HG02870 (cell line): ENCODE data around the gene NHERF1.

ENCODE experiments used
- ATAC-seq: cut with Tn5 transposase; IDR thresholded peaks from one replicate; pipeline ENCODE4 v1.9.1; 2021; ENCODE audit warnings: mild to moderate bottlenecking, moderate library complexity; ENCODE audit not compliant: unreplicated experiment

Gene NHERF1

DNA sequence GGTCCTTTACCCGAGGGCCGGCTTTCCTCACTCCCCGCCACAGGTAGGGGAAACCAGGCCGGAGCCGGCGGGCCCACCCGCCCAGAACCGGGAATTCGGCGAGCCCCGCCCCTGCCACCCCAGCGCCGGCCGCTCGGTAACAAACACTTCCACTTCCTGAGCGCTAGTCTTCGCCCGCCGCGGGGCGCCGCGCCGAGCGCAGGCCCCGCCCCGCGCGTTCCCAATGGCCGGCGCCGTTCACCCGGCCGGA lies 224 bp upstream of the NHERF1 start:
- no peak for ATAC-seq

DNA sequence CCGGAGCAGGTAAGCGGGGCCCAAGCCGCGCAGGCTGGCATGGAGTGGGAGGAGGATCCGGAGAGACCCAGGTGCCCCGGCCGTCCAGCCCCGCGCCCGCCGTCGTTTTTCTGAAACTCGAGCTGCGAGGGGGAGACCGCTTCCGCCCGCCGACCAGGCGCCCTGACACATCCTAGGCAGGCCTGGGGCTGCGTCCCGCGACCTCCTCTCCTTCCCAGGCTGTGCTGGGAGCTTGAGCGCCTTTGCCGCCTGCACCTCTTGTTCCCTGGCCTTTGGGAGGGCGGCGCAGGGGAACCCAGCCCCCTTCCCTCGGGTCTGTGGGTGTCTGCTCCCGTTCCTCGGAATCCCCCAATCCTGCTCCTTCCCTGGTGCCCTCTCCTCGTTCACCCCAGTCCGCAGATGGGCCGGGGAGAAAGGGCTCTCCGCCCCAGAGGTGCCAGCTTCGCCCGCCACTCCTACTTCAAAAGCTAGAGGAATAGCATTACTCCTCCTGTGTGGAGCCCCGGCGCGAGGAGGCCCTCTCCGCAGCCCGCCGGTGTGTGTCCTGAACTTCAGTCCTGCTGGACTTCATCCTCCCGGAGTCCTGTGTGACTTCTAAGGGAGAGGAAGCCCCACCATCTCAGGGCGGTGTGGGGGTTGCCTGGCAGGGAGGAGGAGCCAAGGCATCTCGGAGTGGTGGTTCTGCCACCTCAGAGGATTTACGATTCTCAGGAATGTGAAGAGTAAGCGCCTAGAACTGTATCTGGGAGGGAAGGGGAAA lies 1.0 kb downstream of the NHERF1 start:
- ATAC-seq = no peak

DNA sequence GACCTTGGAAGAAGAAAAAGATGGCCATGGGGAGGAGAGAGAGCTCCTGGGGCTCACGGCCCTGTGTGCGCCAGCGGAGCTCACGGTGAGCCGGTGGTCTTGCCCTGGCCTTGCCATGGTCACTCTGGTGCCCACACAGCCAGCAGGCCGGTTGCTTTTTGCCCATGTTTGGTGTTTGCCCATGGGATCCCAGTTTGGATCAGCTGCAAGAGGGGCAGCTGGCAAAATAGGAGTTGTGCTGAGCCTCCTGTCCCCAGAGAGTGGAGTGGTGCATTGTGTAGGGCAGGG lies 1.6 kb downstream of the NHERF1 start:
- no peak for ATAC-seq

DNA sequence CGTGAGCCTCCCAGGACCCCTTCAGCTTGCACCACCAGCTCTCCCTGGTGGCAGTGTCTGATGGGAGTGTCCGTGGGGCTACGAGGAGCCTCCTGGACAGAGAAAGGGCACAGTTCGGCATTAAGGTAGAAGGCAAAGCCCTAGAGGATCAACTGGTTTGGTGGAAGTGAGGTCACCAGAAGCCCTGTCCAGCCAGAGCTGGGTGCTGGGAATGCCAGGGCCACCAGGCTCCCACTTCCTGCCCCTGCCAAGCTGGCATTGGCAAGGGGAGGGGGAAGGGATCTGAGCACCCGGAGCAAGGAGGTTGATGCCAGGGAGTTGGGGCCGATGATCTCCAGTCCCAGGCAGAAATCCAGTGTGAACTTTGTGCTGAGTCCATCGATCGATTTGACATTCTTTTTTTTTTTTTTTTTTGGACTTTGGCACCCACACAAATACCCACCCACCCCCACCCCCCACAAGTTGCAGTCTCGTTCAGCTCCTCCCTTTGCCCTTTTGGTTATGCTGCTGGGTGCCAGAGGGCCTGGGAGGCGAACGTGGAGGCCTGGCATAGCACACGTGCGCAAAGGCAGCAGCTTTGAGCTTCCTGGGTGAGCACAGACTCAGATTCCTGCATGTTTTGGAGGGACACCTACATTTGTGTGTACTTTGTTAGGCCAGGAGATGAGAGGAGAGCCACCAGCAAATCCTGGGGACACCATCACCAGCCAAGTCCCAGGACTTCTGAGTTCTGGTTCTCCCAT lies 2.1 kb downstream of the NHERF1 start:
- ATAC-seq = no peak

DNA sequence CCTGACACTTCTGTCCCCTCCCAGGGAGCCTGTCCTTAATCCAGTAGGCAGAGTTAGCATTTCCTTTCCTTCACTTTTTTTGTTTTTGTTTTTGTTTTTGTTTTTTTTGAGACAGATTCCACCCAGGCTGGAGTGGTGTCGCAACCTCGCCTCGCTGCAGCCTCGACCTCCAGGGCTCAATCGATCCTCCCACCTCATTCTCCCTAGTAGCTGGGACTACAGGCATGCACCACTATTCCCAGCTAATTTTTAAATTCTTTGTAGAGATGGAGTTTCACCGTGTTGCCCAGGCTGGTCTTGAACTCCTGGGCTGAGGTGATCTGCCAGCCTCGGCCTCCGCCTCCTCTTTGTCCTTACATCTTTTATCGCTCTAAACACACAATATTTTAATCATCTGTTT lies 4.0 kb downstream of the NHERF1 start:
- ATAC-seq = no peak

DNA sequence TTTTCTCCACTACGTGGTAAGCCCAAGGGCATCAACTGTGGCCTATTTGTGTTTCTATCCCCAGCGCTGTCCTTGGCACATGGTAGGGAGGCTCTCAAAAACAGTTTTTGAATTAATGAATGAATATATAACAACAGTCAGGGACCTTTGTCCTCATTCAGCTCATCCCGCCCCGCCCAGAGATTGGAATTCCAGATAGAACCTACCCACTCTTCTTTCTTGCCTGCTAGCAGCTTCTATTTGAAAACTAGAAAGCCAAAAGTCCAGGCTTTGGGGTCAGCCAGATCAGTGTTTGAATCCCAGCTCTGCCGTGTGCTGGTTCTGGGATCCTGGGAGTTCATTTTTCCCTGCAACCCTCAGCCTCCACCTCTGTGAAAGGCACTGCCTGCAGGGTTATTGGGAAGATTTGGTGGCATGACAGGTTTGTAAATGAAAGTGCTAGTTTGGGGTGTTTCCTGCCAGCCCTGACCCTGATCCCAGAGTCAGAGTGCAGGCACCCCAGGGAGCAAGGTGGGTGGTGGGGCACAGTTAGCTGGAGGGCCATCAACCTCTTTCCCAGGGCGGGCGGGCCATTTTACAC lies 4.5 kb downstream of the NHERF1 start:
- no peak for ATAC-seq

DNA sequence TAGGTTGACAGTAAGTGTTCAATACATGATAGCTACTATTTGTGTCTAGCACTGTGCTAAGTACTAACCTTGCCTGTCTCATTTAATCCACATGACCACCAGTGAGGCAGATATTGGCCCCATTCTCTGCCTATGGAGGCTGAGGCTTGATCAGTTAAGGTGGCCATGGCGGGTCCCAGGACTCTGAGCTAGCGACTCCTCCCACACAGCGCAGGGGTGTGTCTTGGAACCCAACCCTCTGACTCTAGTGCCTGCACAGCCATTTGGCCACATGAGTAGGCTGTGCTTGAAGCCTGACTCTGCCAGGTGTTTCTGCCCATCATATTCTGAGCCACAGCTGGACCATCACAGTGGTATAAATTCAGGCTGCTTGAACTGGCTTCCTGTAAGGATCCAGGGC lies 6.4 kb downstream of the NHERF1 start:
- ATAC-seq = no peak

DNA sequence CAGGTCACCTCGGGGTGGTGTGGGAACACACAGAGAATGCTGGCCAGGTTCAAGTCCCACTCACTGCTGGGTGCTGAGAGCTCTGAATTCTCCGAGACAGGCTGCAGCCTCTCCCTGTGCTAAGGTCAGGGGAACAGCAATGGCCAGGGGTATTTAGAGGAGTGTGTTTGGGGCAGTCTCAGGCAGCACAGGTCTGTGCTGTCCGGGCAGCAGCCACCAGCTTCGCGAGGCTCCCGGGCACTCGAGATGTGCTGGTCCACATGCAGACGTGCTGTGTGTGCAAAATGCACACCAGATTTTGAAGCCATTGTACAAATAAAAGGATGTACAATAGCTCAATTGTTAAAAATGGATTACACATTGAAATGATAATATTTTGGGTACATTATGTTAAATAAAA lies 7.1 kb downstream of the NHERF1 start:
- ATAC-seq = no peak

DNA sequence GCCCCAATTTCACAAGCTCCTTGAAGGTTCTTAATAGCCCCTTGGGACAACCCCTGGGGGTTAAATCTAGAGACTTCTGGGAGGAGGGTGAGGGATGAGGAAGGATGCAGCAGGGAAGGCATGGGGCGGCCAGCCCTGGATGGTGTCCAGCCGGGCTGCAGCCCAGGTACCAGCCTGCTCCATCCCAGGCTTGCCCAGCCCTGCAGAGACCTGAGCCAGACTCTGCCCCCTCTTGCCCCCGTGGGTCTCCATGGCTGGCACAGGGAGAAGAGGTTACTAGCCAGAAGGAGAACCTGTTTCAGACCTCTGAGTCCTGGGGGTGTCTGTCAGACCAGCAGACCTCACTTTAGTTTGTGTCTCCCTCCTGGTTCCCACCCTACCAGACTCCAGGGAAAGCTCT lies 8.5 kb downstream of the NHERF1 start:
- ATAC-seq = no peak

DNA sequence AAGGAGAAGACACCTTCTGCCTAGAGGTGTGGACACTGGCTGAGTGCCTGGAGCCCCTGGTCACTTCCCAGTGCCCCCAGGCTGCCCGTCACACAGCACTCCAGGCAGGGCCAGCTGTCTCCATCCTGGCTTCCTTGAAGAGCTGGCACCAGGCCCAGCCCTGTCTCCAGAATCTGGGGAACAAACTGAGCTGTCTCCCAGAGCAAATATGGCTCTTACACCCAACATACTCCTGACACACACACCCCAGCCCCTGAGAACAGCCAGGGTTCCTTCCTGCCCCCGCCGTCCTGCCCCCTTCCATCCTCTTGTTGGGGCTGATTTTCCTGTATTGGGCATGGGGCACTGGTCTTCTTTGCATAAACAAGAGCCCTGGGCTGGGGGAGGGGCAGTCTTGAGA lies 9.1 kb downstream of the NHERF1 start:
- no peak for ATAC-seq

DNA sequence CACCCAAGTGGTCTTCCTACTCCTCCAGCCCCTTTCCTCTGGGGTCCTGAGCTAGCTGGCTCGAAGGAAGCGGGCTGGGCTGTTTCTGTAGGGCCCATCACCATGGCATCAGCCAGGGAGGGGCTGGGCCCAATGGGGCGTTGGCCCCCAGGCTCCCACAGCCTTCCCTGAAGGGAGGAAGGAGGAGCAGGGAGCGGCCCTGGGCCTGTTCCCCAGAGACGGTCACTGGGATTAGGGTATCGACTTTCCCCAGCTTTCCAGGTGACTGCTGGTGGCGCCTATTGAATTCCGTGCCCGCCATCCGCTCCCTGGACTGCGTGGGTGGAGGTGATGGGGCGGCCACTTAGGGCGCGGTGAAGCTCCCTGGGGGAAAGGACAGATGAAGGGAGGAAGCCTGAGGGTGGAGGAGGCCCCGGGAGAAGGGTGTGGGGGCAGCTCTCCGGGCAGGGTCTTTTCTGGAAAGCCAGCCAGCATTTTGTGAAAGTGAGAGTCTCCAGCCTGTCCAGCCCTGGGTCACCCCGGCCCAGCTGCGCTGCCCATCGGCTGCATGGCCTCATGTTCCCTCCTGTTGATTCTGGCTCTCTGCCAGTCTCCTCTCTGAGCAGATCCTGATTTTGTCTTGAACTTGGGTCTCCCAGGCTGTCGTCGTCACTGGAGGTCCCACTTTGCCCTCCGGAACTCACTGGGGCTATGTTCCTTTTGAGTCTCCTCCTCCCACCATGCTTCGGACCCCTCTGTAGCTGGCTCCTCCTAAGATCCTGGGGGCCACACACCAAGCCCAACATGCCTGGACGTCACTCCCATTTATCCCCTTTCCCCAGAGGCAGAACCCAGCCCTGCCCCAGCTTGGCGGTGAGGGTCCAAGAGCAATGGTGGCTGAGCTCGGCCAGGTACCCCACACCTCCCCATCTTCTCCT lies 9.8 kb downstream of the NHERF1 start:
- no peak for ATAC-seq

DNA sequence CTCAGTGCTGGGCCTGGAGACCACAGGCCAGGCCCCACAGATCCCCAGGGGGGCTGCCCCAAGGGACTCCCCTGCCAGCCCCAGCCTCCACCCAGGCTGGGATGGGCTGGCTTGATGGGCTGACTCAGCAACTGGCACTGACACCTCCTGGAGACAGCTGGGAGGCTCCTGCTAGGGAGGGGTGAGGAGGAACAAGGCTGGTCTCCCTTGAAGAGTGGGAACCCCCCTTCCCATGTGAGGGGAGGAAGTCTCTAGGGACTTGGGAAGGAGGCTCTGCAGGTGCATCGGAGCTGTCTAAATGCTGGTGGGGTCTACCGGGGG lies 10.4 kb downstream of the NHERF1 start:
- no peak for ATAC-seq

DNA sequence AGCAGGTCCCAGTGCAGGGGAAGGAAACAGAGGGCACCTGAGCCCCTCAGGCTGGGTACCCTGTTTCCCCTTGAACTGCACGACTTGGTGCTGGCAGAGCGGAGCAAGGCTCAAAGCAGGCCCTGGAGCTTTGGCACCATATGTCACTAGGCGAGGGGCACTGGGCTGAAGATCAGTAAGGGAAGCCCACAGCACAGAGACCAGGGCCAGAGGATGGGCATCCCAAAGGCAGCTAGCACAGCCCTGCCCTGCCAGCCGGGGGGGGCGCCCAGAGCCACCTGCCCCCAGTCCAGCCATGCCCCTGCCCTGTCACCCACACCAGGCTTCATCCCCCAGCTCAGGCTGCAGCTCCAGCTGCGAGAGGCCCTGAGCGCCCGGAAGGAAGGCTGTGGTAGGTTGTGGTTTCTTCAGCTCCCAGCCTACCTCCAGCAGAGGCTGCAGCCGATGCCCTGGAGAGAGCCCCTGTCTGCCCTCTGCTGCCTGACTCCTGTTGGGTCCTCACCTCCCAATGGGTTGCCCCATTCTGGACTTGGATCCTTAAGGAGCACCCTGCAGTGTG lies 10.9 kb downstream of the NHERF1 start:
- no peak for ATAC-seq

DNA sequence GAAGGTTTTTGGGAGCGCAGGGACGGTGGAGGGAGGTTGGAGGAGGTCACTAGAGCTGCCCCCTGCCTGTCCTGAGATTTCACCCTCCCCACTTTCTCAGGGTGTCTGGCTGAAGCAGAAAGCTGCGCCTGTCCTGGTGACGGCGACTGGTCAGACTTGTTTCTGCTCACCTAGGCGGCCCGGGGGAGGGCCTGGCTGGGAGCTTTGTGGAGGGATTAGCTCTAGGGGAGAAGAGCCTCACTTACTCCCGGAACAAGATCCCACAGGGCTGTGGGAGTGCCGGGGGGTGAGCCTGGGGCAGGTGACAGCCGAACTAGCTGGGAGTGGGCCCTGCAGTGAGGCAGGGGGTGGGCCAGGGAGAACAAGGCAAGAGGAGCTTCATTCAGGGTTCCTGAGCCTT lies 11.5 kb downstream of the NHERF1 start:
- ATAC-seq = no peak

DNA sequence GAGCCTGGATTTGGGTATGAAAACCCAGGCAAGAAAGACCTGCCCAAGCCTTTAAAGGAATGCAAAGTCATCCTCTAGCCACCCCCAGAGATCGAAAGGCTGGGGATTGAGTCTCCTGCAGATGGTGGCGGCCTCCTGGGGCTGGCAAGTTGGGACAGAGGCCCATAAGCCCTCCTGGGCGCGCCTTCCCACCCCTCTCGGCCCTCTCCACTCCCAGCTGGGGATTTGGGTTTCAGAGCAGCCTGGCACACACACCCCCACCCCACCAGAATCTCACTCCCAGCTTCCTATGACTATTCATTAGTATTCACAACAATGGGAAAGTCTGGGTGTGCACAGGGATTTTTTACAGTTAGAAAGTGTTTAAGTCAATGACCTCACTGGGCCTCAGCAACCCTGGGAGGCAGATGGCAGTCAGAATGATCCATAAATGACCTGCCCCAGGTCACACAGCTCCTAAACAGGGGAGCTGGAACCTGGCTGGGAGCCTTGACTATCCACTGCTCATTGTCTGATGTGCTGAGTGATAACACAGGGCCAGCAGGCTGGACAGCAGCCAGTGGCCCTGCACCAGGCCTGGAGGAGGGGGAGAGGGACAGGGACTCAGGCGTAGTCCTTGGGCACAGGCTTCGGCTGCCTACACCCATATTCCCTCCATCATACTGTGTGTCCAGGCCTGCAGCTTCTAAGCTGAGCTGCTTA lies 12.1 kb downstream of the NHERF1 start:
- ATAC-seq = no peak

DNA sequence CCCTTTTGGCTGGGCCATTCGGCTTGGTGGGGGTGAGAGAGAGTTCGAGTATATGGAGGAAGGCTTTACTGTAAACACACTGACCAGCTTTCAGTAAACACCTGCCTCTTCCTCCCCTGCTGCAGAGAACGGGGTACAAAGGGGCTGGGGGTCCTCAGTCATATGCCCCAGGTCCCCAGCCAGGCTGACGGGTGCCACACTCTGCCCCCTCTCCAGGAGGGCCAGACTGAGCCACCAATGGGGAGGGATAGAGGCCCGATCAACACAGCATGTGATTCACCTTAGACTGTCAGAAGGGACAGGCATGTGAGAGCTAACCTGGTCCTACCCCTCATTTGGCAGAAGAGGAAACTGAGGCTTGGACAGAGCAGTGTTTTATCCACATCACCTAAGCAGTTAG lies 13.0 kb downstream of the NHERF1 start:
- no peak for ATAC-seq

DNA sequence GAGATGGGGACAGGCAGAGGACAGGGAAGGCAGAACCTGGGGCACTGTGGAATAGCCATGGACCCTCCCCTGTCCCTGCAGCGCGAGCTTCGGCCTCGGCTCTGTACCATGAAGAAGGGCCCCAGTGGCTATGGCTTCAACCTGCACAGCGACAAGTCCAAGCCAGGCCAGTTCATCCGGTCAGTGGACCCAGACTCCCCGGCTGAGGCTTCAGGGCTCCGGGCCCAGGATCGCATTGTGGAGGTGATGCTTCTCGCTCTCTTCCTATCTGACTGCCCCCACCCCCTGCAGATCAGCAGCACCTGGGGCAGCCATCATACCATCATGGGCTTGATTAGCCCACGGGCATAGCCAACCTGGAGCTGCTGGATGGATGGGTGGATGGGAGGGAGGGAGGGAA lies 13.5 kb downstream of the NHERF1 start:
- ATAC-seq = no peak

DNA sequence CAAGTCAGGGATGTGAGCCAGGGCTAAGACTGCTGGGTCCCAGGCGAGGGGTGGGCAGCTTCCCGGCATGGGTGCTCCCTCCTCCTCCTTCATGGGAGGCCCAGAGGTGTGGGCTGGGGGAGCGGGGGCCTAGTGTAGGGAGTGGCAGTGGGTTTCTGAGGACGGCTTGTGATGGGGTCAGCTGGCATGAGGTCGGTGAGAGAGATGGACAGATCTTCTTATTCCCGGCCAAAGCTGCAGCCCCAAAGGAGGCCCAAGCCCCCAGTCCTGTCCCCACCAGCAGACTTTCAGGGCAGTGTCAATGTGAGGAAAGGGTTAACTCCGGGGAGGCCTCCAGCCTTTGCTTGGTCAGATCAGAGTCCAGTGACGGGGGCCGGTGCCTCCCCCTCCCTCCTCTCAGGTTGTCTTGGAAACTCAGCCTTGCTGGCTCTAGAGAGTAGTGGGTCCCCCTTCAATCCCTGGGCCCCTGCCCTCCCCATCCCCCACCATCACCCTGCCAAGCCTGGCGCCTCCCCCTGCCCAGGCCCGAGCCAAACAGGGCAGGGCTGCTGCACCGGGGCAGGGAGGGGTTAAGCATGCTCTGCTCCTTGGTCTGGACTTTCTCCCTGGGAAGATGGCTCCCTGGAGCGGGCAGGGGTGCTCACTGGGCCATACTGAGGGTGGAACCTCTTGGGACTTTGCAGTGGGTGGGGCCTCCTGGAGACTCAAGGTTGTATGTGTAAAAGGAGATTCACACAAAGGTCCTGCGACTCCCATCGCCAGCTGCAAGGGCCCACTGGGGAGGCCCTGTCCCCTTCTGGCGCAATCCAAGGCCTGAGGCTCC lies 15.3 kb downstream of the NHERF1 start:
- no peak for ATAC-seq

DNA sequence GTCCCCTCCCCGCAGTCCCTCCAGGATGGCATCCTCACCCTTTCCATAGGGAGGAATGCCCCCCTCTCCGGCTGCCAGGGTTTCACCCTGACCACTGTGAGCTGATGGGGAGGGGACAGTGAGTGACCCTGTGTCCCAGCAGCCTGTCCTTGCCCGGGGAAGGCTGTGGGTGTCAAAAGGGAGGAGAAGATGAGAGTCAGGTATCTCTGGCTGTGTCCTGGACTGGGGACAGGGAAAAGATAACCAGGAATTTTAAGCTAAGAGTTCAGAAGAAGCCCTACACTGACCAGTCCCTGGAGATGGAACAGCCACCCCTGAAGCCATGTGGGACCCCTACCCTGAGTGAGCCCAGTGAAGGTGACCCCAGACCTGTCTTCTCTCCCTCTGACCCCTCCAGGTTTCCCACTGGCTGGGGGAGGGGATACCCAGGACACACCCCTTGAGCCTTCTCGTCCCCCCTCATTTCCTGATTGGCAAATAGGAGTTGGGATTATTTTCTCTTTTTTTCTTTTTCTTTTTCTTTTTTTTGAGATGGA lies 16.4 kb downstream of the NHERF1 start:
- ATAC-seq = no peak

DNA sequence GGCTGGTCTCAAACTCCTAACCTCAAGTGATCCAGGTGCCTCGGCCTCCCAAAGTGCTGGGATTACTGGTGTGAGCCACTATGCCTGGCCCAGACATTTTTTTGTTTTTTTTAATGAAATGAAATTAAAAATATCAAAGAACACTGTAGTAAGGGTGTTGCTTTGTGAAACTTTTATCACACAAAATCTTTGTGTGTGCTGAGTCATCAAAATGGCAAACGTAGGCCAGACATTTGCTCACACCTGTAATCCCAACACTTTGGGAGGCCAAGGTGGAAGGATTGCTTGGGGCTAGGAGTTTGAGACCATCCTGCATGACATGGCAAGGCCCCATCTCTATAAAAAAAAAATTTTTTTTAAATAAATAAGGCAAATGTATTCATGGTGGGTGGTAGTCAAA lies 18.0 kb downstream of the NHERF1 start:
- ATAC-seq = no peak
